ENCODE results near the gene USP24. TPM values are rescaled to one million over a fixed set of nuclear protein-coding genes. Genes with fewer than 3 reads are reported as not detected.

The USP24 gene
- total RNA-seq, 1 donor from 2014 or later: 30.8 TPM

GRCh38 chr1:55141295-55141893 is 73.8 kb downstream of the USP24 start:
- TF ChIP-seq CTCF (IDR thresholded peaks at IDR 0.05; ENCODE audit: insufficient read depth, low read depth, low read length) (no peak), EZH2 (IDR thresholded peaks at IDR 0.05; ENCODE audit: insufficient read depth, low read length) (no peak)
- Histone ChIP-seq H3K4me2 (ENCODE audit: low read length) (no peak overlapping the region), H3K27ac (ENCODE audit: low read depth, low read length) (no peak overlapping the region), H4K20me1 (ENCODE audit: insufficient read depth, low read length) (no peaks in the 10 kb centered on the region), H3K27me3 (ENCODE audit: insufficient read depth, low read length) (no peaks in the 10 kb centered on the region), H3K4me3 (ENCODE audit: insufficient read depth, low read depth, low read length) (no peak overlapping the region), H3K9me3 (ENCODE audit: insufficient read depth, low read depth, low read length) (no peaks in the 10 kb centered on the region), H2AFZ (ENCODE audit: low read depth, low read length) (no peak overlapping the region), H3K9ac (ENCODE audit: low read length) (no peak overlapping the region), H3K79me2 (ENCODE audit: insufficient read depth, low read length) (no peaks in the 10 kb centered on the region), H3K4me1 (ENCODE audit: insufficient read depth, low read length) (no peaks in the 10 kb centered on the region), H3K36me3 (ENCODE audit: insufficient read depth, low read length) (peaks cover 34% of the 10 kb centered on the region)
- Mint-ChIP-seq H3K36me3 (ENCODE audit: low read depth, unreplicated experiment) (peaks cover 4% of the 10 kb centered on the region), H3K4me3 (ENCODE audit: unreplicated experiment) (no peak overlapping the region), H3K27me3 (ENCODE audit: low read depth, unreplicated experiment) (no peaks in the 10 kb centered on the region), H3K4me1 (ENCODE audit: low read depth, unreplicated experiment) (no peaks in the 10 kb centered on the region), H3K9me3 (ENCODE audit: unreplicated experiment) (no peaks in the 10 kb centered on the region), H3K27ac (ENCODE audit: unreplicated experiment) (no peak overlapping the region)
- DNase-seq (ENCODE audit: low read depth) (no peak), FAIRE-seq (no peak)

GRCh38 chr1:55140546-55140983 is 74.6 kb downstream of the USP24 start:
- H3K4me1 ChIP-seq (ENCODE audit: insufficient read depth, low read length): no peaks in the 10 kb centered on the region
- H4K20me1 ChIP-seq (ENCODE audit: insufficient read depth, low read length): no peaks in the 10 kb centered on the region
- peaks cover 38% of the 10 kb centered on the region for H3K36me3 ChIP-seq (ENCODE audit: insufficient read depth, low read length)
- Mint-ChIP-seq H3K4me1 (ENCODE audit: low read depth, unreplicated experiment) (no peaks in the 10 kb centered on the region), H3K27ac (ENCODE audit: unreplicated experiment) (no peak overlapping the region), H3K4me3 (ENCODE audit: unreplicated experiment) (no peak overlapping the region), H3K27me3 (ENCODE audit: low read depth, unreplicated experiment) (no peaks in the 10 kb centered on the region), H3K9me3 (ENCODE audit: unreplicated experiment) (no peaks in the 10 kb centered on the region), H3K36me3 (ENCODE audit: low read depth, unreplicated experiment) (peaks cover 6% of the 10 kb centered on the region)
- no peak overlapping the region for H3K9ac ChIP-seq (ENCODE audit: low read length)
- no peaks in the 10 kb centered on the region for H3K9me3 ChIP-seq (ENCODE audit: insufficient read depth, low read depth, low read length)
- no peaks in the 10 kb centered on the region for H3K79me2 ChIP-seq (ENCODE audit: insufficient read depth, low read length)
- FAIRE-seq: peak; percentile 95
- no peak overlapping the region for H3K4me3 ChIP-seq (ENCODE audit: insufficient read depth, low read depth, low read length)
- H3K4me2 ChIP-seq (ENCODE audit: low read length): no peak overlapping the region
- TF ChIP-seq EZH2 (IDR thresholded peaks at IDR 0.05; ENCODE audit: insufficient read depth, low read length) (no peak), CTCF (IDR thresholded peaks at IDR 0.05; ENCODE audit: insufficient read depth, low read depth, low read length) (peak; percentile 89)
- DNase-seq (ENCODE audit: low read depth): peak; percentile 86
- H3K27ac ChIP-seq (ENCODE audit: low read depth, low read length): no peak overlapping the region
- no peaks in the 10 kb centered on the region for H3K27me3 ChIP-seq (ENCODE audit: insufficient read depth, low read length)
- no peak overlapping the region for H2AFZ ChIP-seq (ENCODE audit: low read depth, low read length)

GRCh38 chr1:55140137-55140536 is 75.0 kb downstream of the USP24 start:
- Histone ChIP-seq H3K79me2 (ENCODE audit: insufficient read depth, low read length) (no peaks in the 10 kb centered on the region), H3K27me3 (ENCODE audit: insufficient read depth, low read length) (no peaks in the 10 kb centered on the region), H3K27ac (ENCODE audit: low read depth, low read length) (no peak overlapping the region), H3K4me1 (ENCODE audit: insufficient read depth, low read length) (no peaks in the 10 kb centered on the region), H3K9ac (ENCODE audit: low read length) (no peak overlapping the region), H3K4me3 (ENCODE audit: insufficient read depth, low read depth, low read length) (no peak overlapping the region), H2AFZ (ENCODE audit: low read depth, low read length) (no peak overlapping the region), H4K20me1 (ENCODE audit: insufficient read depth, low read length) (no peaks in the 10 kb centered on the region), H3K36me3 (ENCODE audit: insufficient read depth, low read length) (peaks cover 39% of the 10 kb centered on the region), H3K9me3 (ENCODE audit: insufficient read depth, low read depth, low read length) (no peaks in the 10 kb centered on the region), H3K4me2 (ENCODE audit: low read length) (no peak overlapping the region)
- FAIRE-seq (no peak), DNase-seq (ENCODE audit: low read depth) (peak; percentile 27)
- no peak overlapping the region for H3K27ac Mint-ChIP-seq (ENCODE audit: unreplicated experiment)
- TF ChIP-seq CTCF (IDR thresholded peaks at IDR 0.05; ENCODE audit: insufficient read depth, low read depth, low read length) (no peak), EZH2 (IDR thresholded peaks at IDR 0.05; ENCODE audit: insufficient read depth, low read length) (no peak)
- peaks cover 6% of the 10 kb centered on the region for H3K36me3 Mint-ChIP-seq (ENCODE audit: low read depth, unreplicated experiment)
- H3K4me3 Mint-ChIP-seq (ENCODE audit: unreplicated experiment): no peak overlapping the region
- no peaks in the 10 kb centered on the region for H3K9me3 Mint-ChIP-seq (ENCODE audit: unreplicated experiment)
- H3K27me3 Mint-ChIP-seq (ENCODE audit: low read depth, unreplicated experiment): no peaks in the 10 kb centered on the region
- H3K4me1 Mint-ChIP-seq (ENCODE audit: low read depth, unreplicated experiment): no peaks in the 10 kb centered on the region

Data from astrocyte (in vitro differentiated cells and primary cell).